HepG2 (cell line): Measurements from ENCODE around the gene SLC5A5. TPM values are rescaled to one million over a fixed set of nuclear protein-coding genes. Genes with fewer than 3 reads are reported as not detected.
A peak's percentile ranks its signal among the peaks of the same experiment; 100 is the strongest.

Source experiments
- CERS6 ChIP-seq: sonication (generic); formaldehyde crosslinking; IDR thresholded peaks from 2 replicates; pipeline ENCODE4 v1.5.0; 2020; ENCODE audit warnings: missing genetic modification reagents
- EED ChIP-seq: sonication (generic); formaldehyde crosslinking; IDR thresholded peaks from 2 replicates; pipeline ENCODE4 v1.5.0; 2020; ENCODE audit warnings: mild to moderate bottlenecking, missing genetic modification reagents
- FOXM1 ChIP-seq: sonication (generic); formaldehyde crosslinking; IDR thresholded peaks from 2 replicates; pipeline ENCODE4 v1.5.0; 2020; ENCODE audit warnings: missing genetic modification reagents
- GATAD2A ChIP-seq: IDR thresholded peaks from 2 replicates; pipeline ENCODE4 v1.6.1; 2016
- HES4 ChIP-seq: sonication (generic); formaldehyde crosslinking; IDR thresholded peaks from 2 replicates; pipeline ENCODE4 v1.9.0; 2021; ENCODE audit warnings: mild to moderate bottlenecking, missing genetic modification reagents, borderline replicate concordance
- HNRNPK ChIP-seq: fragments of 200-400 bp; formaldehyde crosslinking; IDR thresholded peaks from 2 replicates; pipeline ENCODE4 v1.6.1; 2018; ENCODE audit warnings: low read length, low read depth, moderate library complexity, mild to moderate bottlenecking; ENCODE audit not compliant: poor library complexity, severe bottlenecking
- IKZF5 ChIP-seq: IDR thresholded peaks from 2 replicates; pipeline ENCODE4 v1.6.1; 2018; ENCODE audit warnings: missing genetic modification reagents, mild to moderate bottlenecking, missing compliant biosample characterization
- LCORL ChIP-seq, 2 experiments: fragments of 450-650 bp in 1 of 2; sonication (generic) in 1 of 2; formaldehyde crosslinking in 1 of 2; IDR thresholded peaks; 2 replicates each; pipeline versions ENCODE4 v1.5.0 to v1.6.1; 2017 to 2020; ENCODE audit warnings: antibody characterized with exemption in 1 of 2, missing genetic modification reagents in 1 of 2
- MAF1 ChIP-seq: sonication (generic); formaldehyde crosslinking; IDR thresholded peaks from 2 replicates; pipeline ENCODE4 v1.5.0; 2020; ENCODE audit warnings: missing genetic modification reagents, borderline replicate concordance
- MIXL1 ChIP-seq: IDR thresholded peaks from 2 replicates; pipeline ENCODE4 v1.6.1; 2016
- MYNN ChIP-seq: sonication (generic); formaldehyde crosslinking; IDR thresholded peaks from 2 replicates; pipeline ENCODE4 v1.4.0; 2020; ENCODE audit warnings: mild to moderate bottlenecking, low read depth, missing genetic modification reagents
- SCMH1 ChIP-seq: sonication (generic); formaldehyde crosslinking; IDR thresholded peaks from 2 replicates; pipeline ENCODE4 v1.9.0; 2021; ENCODE audit warnings: missing genetic modification reagents, mild to moderate bottlenecking, borderline replicate concordance
- SKI ChIP-seq: fragments of 450-650 bp; IDR thresholded peaks from one replicate; pipeline ENCODE4 v1.6.1; 2018; ENCODE audit warnings: mild to moderate bottlenecking; ENCODE audit not compliant: partially characterized antibody
- SOX13 ChIP-seq, 3 experiments: fragments of 450-650 bp in 1 of 3; sonication (generic) in 1 of 3; formaldehyde crosslinking in 1 of 3; IDR thresholded peaks in 2 of 3; conservative IDR thresholded peaks in 1 of 3; 2 replicates each; pipeline versions ENCODE4 v1.5.0 to v1.6.1; 2016 to 2020; ENCODE audit warnings: antibody characterized with exemption in 1 of 3, mild to moderate bottlenecking in 1 of 3, missing compliant biosample characterization in 1 of 3, missing genetic modification reagents in 1 of 3, moderate library complexity in 1 of 3
- SPEN ChIP-seq: sonication (generic); formaldehyde crosslinking; IDR thresholded peaks from 2 replicates; pipeline ENCODE4 v1.5.1; 2020; ENCODE audit warnings: low read depth, mild to moderate bottlenecking, missing genetic modification reagents
- THRA ChIP-seq: sonication (generic); formaldehyde crosslinking; IDR thresholded peaks from 2 replicates; pipeline ENCODE4 v1.4.0; 2020; ENCODE audit warnings: missing genetic modification reagents, borderline replicate concordance
- TP53 ChIP-seq: sonication (generic); formaldehyde crosslinking; conservative IDR thresholded peaks from 2 replicates; pipeline ENCODE4 v1.4.0; 2020; ENCODE audit warnings: missing genetic modification reagents
- XBP1 ChIP-seq: sonication (generic); formaldehyde crosslinking; IDR thresholded peaks from 2 replicates; pipeline ENCODE4 v1.5.0; 2020; ENCODE audit warnings: missing genetic modification reagents
- YEATS2 ChIP-seq: sonication (generic); formaldehyde crosslinking; IDR thresholded peaks from 2 replicates; pipeline ENCODE4 v1.4.0; 2020; ENCODE audit warnings: missing genetic modification reagents, borderline replicate concordance
- ZIK1 ChIP-seq: sonication (generic); formaldehyde crosslinking; IDR thresholded peaks from 2 replicates; pipeline ENCODE4 v1.5.0; 2020; ENCODE audit warnings: mild to moderate bottlenecking, low read depth, missing genetic modification reagents, borderline replicate concordance
- ZNF282 ChIP-seq: fragments of 450-650 bp; IDR thresholded peaks from 2 replicates; pipeline ENCODE4 v1.6.1; 2018; ENCODE audit not compliant: partially characterized antibody
- ZNF317 ChIP-seq: sonication (generic); formaldehyde crosslinking; IDR thresholded peaks from 2 replicates; pipeline ENCODE4 v1.5.0; 2020; ENCODE audit warnings: mild to moderate bottlenecking, missing genetic modification reagents
- ZNF333 ChIP-seq: sonication (generic); formaldehyde crosslinking; IDR thresholded peaks from 2 replicates; pipeline ENCODE4 v1.4.0; 2020; ENCODE audit warnings: mild to moderate bottlenecking, missing genetic modification reagents, borderline replicate concordance
- ZNF44 ChIP-seq: sonication (generic); formaldehyde crosslinking; IDR thresholded peaks from 2 replicates; pipeline ENCODE4 v1.5.1; 2020; ENCODE audit warnings: mild to moderate bottlenecking, missing genetic modification reagents
- ZNF747 ChIP-seq: sonication (generic); formaldehyde crosslinking; IDR thresholded peaks from 2 replicates; pipeline ENCODE4 v1.8.1; 2023; ENCODE audit warnings: missing genetic modification reagents, mild to moderate bottlenecking, borderline replicate concordance
- ZNF775 ChIP-seq: sonication (generic); formaldehyde crosslinking; IDR thresholded peaks from 2 replicates; pipeline ENCODE4 v1.4.0; 2020; ENCODE audit warnings: missing genetic modification reagents, mild to moderate bottlenecking, moderate library complexity, borderline replicate concordance
- ZNF792 ChIP-seq: IDR thresholded peaks from 2 replicates; pipeline ENCODE4 v1.6.1; 2016
- polyA plus RNA-seq, 8 experiments: library from polyadenylated mRNA; depleted of rRNA in 3 of 8; stranded (reverse) in 7 of 8; unstranded in 1 of 8; fragments of >200 nt; fragmentation: Illumina TruSeq in 4 of 8; extraction: Trizol in 4 of 8; gene quantifications; 2 replicates each; pipeline versions ENCODE4 v1.2.1 to v1.2.3, GENCODE V29; 2011 to 2016; ENCODE audit warnings: low read depth in 4 of 8, missing spikeins in 1 of 8, mixed read lengths in 1 of 8; ENCODE audit not compliant: insufficient read depth in 1 of 8
- total RNA-seq, 5 experiments: library from RNA; depleted of rRNA; stranded (reverse); fragments of >200 nt; fragmentation: Illumina TruSeq; extraction: Trizol; gene quantifications; 2 replicates each; pipeline ENCODE4 v1.2.3, GENCODE V29; 2016; ENCODE audit warnings: low read depth in 1 of 5
- TF ChIP-seq, protein P1 (sequence below): IDR thresholded peaks from 2 replicates; pipeline ENCODE4 v1.6.1; 2016

SLC5A5 gene
- total and polyA plus RNA-seq, 2 of the 13 experiments (the other 11 are each of a cell fraction or from before 2014, with no cell fraction given): not detected

GRCh38 chr19:17860331-17860992 lies 11.3 kb upstream of the SLC5A5 start (continued):
- TF ChIP-seq YEATS2 (CRISPR knock-in tag): no peak
- no peak for TF ChIP-seq FOXM1 (CRISPR knock-in tag)
- TF ChIP-seq ZNF282: no peak
- TF ChIP-seq HNRNPK: no peak
- TF ChIP-seq ZNF333 (CRISPR knock-in tag): no peak
- TF ChIP-seq, protein P1, sequence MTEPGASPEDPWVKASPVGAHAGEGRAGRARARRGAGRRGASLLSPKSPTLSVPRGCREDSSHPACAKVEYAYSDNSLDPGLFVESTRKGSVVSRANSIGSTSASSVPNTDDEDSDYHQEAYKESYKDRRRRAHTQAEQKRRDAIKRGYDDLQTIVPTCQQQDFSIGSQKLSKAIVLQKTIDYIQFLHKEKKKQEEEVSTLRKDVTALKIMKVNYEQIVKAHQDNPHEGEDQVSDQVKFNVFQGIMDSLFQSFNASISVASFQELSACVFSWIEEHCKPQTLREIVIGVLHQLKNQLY: no peak
- no peak for TF ChIP-seq MIXL1 (CRISPR knock-in tag)
- TF ChIP-seq IKZF5 (CRISPR knock-in tag): no peak
- TF ChIP-seq SKI: no peak
- TF ChIP-seq LCORL (IDR thresholded peaks at IDR 0.05): no peak
- no peak for TF ChIP-seq LCORL (CRISPR knock-in tag; IDR thresholded peaks at IDR 0.05)
- TF ChIP-seq GATAD2A: no peak
- no peak for TF ChIP-seq MAF1 (CRISPR knock-in tag)
- no peak for TF ChIP-seq TP53 (CRISPR knock-in tag)
- no peak for TF ChIP-seq SCMH1 (CRISPR knock-in tag)
- 0 out of 2 replicates have a peak, but pooled peaks have one; percentile 38 for TF ChIP-seq EED (CRISPR knock-in tag)
- no peak for TF ChIP-seq XBP1 (CRISPR knock-in tag)
- no peak for TF ChIP-seq SOX13 (IDR thresholded peaks at IDR 0.05)
- TF ChIP-seq SOX13 (CRISPR knock-in tag; conservative IDR thresholded peaks at IDR 0.05 in 1 of 2, IDR thresholded peaks at IDR 0.05 in 1 of 2): no peak
- TF ChIP-seq THRA (CRISPR knock-in tag): no peak; the same call in 1 of the 2 replicates
- TF ChIP-seq HES4: no peak
- TF ChIP-seq ZNF44 (CRISPR knock-in tag): no peak
- no peak for TF ChIP-seq CERS6 (CRISPR knock-in tag)
- TF ChIP-seq ZNF317 (CRISPR knock-in tag): peak; percentile 3; the same call in 1 of the 2 replicates
- no peak for TF ChIP-seq SPEN (CRISPR knock-in tag)
- TF ChIP-seq MYNN (CRISPR knock-in tag): no peak
- no peak for TF ChIP-seq ZNF775
- TF ChIP-seq ZNF792 (CRISPR knock-in tag): no peak
- TF ChIP-seq ZIK1 (CRISPR knock-in tag): no peak
- no peak for TF ChIP-seq ZNF747 (CRISPR knock-in tag)
